ENCODE data around the gene ATP11A. TPM values are rescaled to one million over a fixed set of nuclear protein-coding genes. Genes with fewer than 3 reads are reported as not detected.

Gene ATP11A
- polyA plus RNA-seq, 4 donors = 3.2 to 79.6 (median 9.5) TPM

- WGBS, 3 donors = 95 to 97% (median 95%) methylated on average over 14 of the region's 14 CpGs
- H3K4me3 ChIP-seq (ENCODE audit: low read depth in 1 of 3, low read length in 3 of 3) = no peak overlapping the region
- FAIRE-seq (no peak), DNase-seq (no peak)
- H3K36me3 ChIP-seq (ENCODE audit: control insufficient read depth in 3 of 3, insufficient read depth in 2 of 3, low read depth in 1 of 3, low read length in 3 of 3) = peaks cover 11 to 75% (median 12%) of the 10 kb centered on the region in 3 donors
- H3K4me1 ChIP-seq (ENCODE audit: control insufficient read depth in 3 of 3, insufficient read depth in 2 of 3, low read depth in 1 of 3, low read length in 2 of 3) = no peaks in the 10 kb centered on the region
- H3K9me3 ChIP-seq (ENCODE audit: control insufficient read depth in 2 of 2, insufficient read depth in 1 of 2, low read depth in 1 of 2, low read length in 1 of 2) = no peaks in the 10 kb centered on the region
- no peaks in the 10 kb centered on the region for H3K27me3 ChIP-seq (ENCODE audit: control insufficient read depth in 3 of 3, insufficient read depth in 3 of 3, low read length in 3 of 3)
- no peak overlapping the region for H3K27ac ChIP-seq (ENCODE audit: low read depth in 1 of 3, low read length in 2 of 3)
These were observed 136.7 kb downstream of the ATP11A start for GRCh38 chr13:112826565-112826964.

GRCh38 chr13:112828082-112828699 is 138.4 kb downstream of the ATP11A start:
- H3K36me3 ChIP-seq (ENCODE audit: control insufficient read depth in 3 of 3, insufficient read depth in 2 of 3, low read depth in 1 of 3, low read length in 3 of 3) = peaks cover 13 to 78% (median 17%) of the 10 kb centered on the region in 3 donors
- no peaks in the 10 kb centered on the region for H3K27me3 ChIP-seq (ENCODE audit: control insufficient read depth in 3 of 3, insufficient read depth in 3 of 3, low read length in 3 of 3)
- DNase-seq (no peak), FAIRE-seq (no peak)
- no peak overlapping the region for H3K27ac ChIP-seq (ENCODE audit: low read depth in 1 of 3, low read length in 2 of 3)
- H3K4me1 ChIP-seq (ENCODE audit: control insufficient read depth in 3 of 3, insufficient read depth in 2 of 3, low read depth in 1 of 3, low read length in 2 of 3) = no peaks in the 10 kb centered on the region
- 86 to 93% (median 91%) methylated on average over 19 of the region's 19 CpGs for WGBS, 3 donors
- H3K4me3 ChIP-seq (ENCODE audit: low read depth in 1 of 3, low read length in 3 of 3) = no peak overlapping the region
- no peaks in the 10 kb centered on the region for H3K9me3 ChIP-seq (ENCODE audit: control insufficient read depth in 2 of 2, insufficient read depth in 1 of 2, low read depth in 1 of 2, low read length in 1 of 2)

- Histone ChIP-seq H3K4me3 (ENCODE audit: low read depth in 1 of 3, low read length in 3 of 3) (no peak overlapping the region), H3K27me3 (ENCODE audit: control insufficient read depth in 3 of 3, insufficient read depth in 3 of 3, low read length in 3 of 3) (no peaks in the 10 kb centered on the region), H3K9me3 (ENCODE audit: control insufficient read depth in 2 of 2, insufficient read depth in 1 of 2, low read depth in 1 of 2, low read length in 1 of 2) (no peaks in the 10 kb centered on the region), H3K36me3 (ENCODE audit: control insufficient read depth in 3 of 3, insufficient read depth in 2 of 3, low read depth in 1 of 3, low read length in 3 of 3) (peaks cover 12 to 81% (median 19%) of the 10 kb centered on the region in 3 donors), H3K27ac (ENCODE audit: low read depth in 1 of 3, low read length in 2 of 3) (no peak overlapping the region), H3K4me1 (ENCODE audit: control insufficient read depth in 3 of 3, insufficient read depth in 2 of 3, low read depth in 1 of 3, low read length in 2 of 3) (no peaks in the 10 kb centered on the region)
- no peak for DNase-seq
- 91 to 96% (median 96%) methylated on average over 15 of the region's 15 CpGs for WGBS, 3 donors
- FAIRE-seq = no peak
These were observed 138.9 kb downstream of the ATP11A start for GRCh38 chr13:112828756-112829155.

GRCh38 chr13:112831196-112831595 is 141.4 kb downstream of the ATP11A start:
- Histone ChIP-seq H3K27ac (ENCODE audit: low read depth in 1 of 3, low read length in 2 of 3) (no peak overlapping the region), H3K36me3 (ENCODE audit: control insufficient read depth in 3 of 3, insufficient read depth in 2 of 3, low read depth in 1 of 3, low read length in 3 of 3) (peaks cover 14 to 83% (median 22%) of the 10 kb centered on the region in 3 donors), H3K4me1 (ENCODE audit: control insufficient read depth in 3 of 3, insufficient read depth in 2 of 3, low read depth in 1 of 3, low read length in 2 of 3) (no peaks in the 10 kb centered on the region), H3K27me3 (ENCODE audit: control insufficient read depth in 3 of 3, insufficient read depth in 3 of 3, low read length in 3 of 3) (no peaks in the 10 kb centered on the region), H3K9me3 (ENCODE audit: control insufficient read depth in 2 of 2, insufficient read depth in 1 of 2, low read depth in 1 of 2, low read length in 1 of 2) (no peaks in the 10 kb centered on the region), H3K4me3 (ENCODE audit: low read depth in 1 of 3, low read length in 3 of 3) (no peak overlapping the region)
- no peak for DNase-seq
- WGBS, 3 donors = 94 to 97% (median 96%) methylated on average over 21 of the region's 21 CpGs
- FAIRE-seq = no peak

GRCh38 chr13:112831801-112832200 is 142.0 kb downstream of the ATP11A start:
- Histone ChIP-seq H3K27me3 (ENCODE audit: control insufficient read depth in 3 of 3, insufficient read depth in 3 of 3, low read length in 3 of 3) (no peaks in the 10 kb centered on the region), H3K4me3 (ENCODE audit: low read depth in 1 of 3, low read length in 3 of 3) (no peak overlapping the region), H3K27ac (ENCODE audit: low read depth in 1 of 3, low read length in 2 of 3) (no peak overlapping the region), H3K9me3 (ENCODE audit: control insufficient read depth in 2 of 2, insufficient read depth in 1 of 2, low read depth in 1 of 2, low read length in 1 of 2) (no peaks in the 10 kb centered on the region), H3K36me3 (ENCODE audit: control insufficient read depth in 3 of 3, insufficient read depth in 2 of 3, low read depth in 1 of 3, low read length in 3 of 3) (peaks cover 10 to 81% (median 20%) of the 10 kb centered on the region in 3 donors), H3K4me1 (ENCODE audit: control insufficient read depth in 3 of 3, insufficient read depth in 2 of 3, low read depth in 1 of 3, low read length in 2 of 3) (no peaks in the 10 kb centered on the region)
- 93 to 96% (median 94%) methylated on average over 13 of the region's 13 CpGs for WGBS, 3 donors
- FAIRE-seq (no peak), DNase-seq (no peak)

- Histone ChIP-seq H3K4me3 (ENCODE audit: low read depth in 1 of 3, low read length in 3 of 3) (no peak overlapping the region), H3K27me3 (ENCODE audit: control insufficient read depth in 3 of 3, insufficient read depth in 3 of 3, low read length in 3 of 3) (no peaks in the 10 kb centered on the region), H3K36me3 (ENCODE audit: control insufficient read depth in 3 of 3, insufficient read depth in 2 of 3, low read depth in 1 of 3, low read length in 3 of 3) (peaks cover 9 to 83% (median 17%) of the 10 kb centered on the region in 3 donors), H3K9me3 (ENCODE audit: control insufficient read depth in 2 of 2, insufficient read depth in 1 of 2, low read depth in 1 of 2, low read length in 1 of 2) (no peaks in the 10 kb centered on the region), H3K4me1 (ENCODE audit: control insufficient read depth in 3 of 3, insufficient read depth in 2 of 3, low read depth in 1 of 3, low read length in 2 of 3) (no peaks in the 10 kb centered on the region), H3K27ac (ENCODE audit: low read depth in 1 of 3, low read length in 2 of 3) (no peak overlapping the region)
- DNase-seq (no peak), FAIRE-seq (no peak)
- WGBS, 3 donors = 96 to 98% (median 97%) methylated on average over 23 of the region's 23 CpGs
These were observed 143.0 kb downstream of the ATP11A start for GRCh38 chr13:112832811-112833210.

- Histone ChIP-seq H3K36me3 (ENCODE audit: control insufficient read depth in 3 of 3, insufficient read depth in 2 of 3, low read depth in 1 of 3, low read length in 3 of 3) (peaks cover 9 to 83% (median 18%) of the 10 kb centered on the region in 3 donors), H3K27ac (ENCODE audit: low read depth in 1 of 3, low read length in 2 of 3) (no peak overlapping the region), H3K4me1 (ENCODE audit: control insufficient read depth in 3 of 3, insufficient read depth in 2 of 3, low read depth in 1 of 3, low read length in 2 of 3) (no peaks in the 10 kb centered on the region), H3K4me3 (ENCODE audit: low read depth in 1 of 3, low read length in 3 of 3) (no peak overlapping the region), H3K9me3 (ENCODE audit: control insufficient read depth in 2 of 2, insufficient read depth in 1 of 2, low read depth in 1 of 2, low read length in 1 of 2) (no peaks in the 10 kb centered on the region), H3K27me3 (ENCODE audit: control insufficient read depth in 3 of 3, insufficient read depth in 3 of 3, low read length in 3 of 3) (no peaks in the 10 kb centered on the region)
- FAIRE-seq (no peak), DNase-seq (no peak)
- WGBS, 3 donors = 95 to 97% (median 97%) methylated on average over 25 of the region's 25 CpGs
These were observed 143.9 kb downstream of the ATP11A start for GRCh38 chr13:112833551-112834257.

GRCh38 chr13:112835344-112835743 is 145.5 kb downstream of the ATP11A start:
- FAIRE-seq (no peak), DNase-seq (no peak)
- no peak overlapping the region for H3K27ac ChIP-seq (ENCODE audit: low read depth in 1 of 3, low read length in 2 of 3)
- H3K4me1 ChIP-seq (ENCODE audit: control insufficient read depth in 3 of 3, insufficient read depth in 2 of 3, low read depth in 1 of 3, low read length in 2 of 3) = no peaks in the 10 kb centered on the region
- no peak overlapping the region for H3K4me3 ChIP-seq (ENCODE audit: low read depth in 1 of 3, low read length in 3 of 3)
- no peaks in the 10 kb centered on the region for H3K9me3 ChIP-seq (ENCODE audit: control insufficient read depth in 2 of 2, insufficient read depth in 1 of 2, low read depth in 1 of 2, low read length in 1 of 2)
- 87 to 93% (median 92%) methylated on average over 15 to 16 of the region's 16 CpGs for WGBS, 3 donors
- no peaks in the 10 kb centered on the region for H3K27me3 ChIP-seq (ENCODE audit: control insufficient read depth in 3 of 3, insufficient read depth in 3 of 3, low read length in 3 of 3)
- H3K36me3 ChIP-seq (ENCODE audit: control insufficient read depth in 3 of 3, insufficient read depth in 2 of 3, low read depth in 1 of 3, low read length in 3 of 3) = peaks cover 9 to 86% (median 19%) of the 10 kb centered on the region in 3 donors

Data from small intestine (tissue), 7 donors.